GM21528 (cell line): ENCODE data around the gene RPL37.
"Not testable (repeated sequence)": the region's sequence is repeated elsewhere in the genome, so short reads cannot be mapped to it uniquely, and the experiment has no call there.

Experiments
- ATAC-seq: cut with Tn5 transposase; IDR thresholded peaks from one replicate; pipeline ENCODE4 v1.9.1; 2021; ENCODE audit warnings: mild to moderate bottlenecking, moderate library complexity; ENCODE audit not compliant: unreplicated experiment, low FRiP score

The RPL37 gene

DNA sequence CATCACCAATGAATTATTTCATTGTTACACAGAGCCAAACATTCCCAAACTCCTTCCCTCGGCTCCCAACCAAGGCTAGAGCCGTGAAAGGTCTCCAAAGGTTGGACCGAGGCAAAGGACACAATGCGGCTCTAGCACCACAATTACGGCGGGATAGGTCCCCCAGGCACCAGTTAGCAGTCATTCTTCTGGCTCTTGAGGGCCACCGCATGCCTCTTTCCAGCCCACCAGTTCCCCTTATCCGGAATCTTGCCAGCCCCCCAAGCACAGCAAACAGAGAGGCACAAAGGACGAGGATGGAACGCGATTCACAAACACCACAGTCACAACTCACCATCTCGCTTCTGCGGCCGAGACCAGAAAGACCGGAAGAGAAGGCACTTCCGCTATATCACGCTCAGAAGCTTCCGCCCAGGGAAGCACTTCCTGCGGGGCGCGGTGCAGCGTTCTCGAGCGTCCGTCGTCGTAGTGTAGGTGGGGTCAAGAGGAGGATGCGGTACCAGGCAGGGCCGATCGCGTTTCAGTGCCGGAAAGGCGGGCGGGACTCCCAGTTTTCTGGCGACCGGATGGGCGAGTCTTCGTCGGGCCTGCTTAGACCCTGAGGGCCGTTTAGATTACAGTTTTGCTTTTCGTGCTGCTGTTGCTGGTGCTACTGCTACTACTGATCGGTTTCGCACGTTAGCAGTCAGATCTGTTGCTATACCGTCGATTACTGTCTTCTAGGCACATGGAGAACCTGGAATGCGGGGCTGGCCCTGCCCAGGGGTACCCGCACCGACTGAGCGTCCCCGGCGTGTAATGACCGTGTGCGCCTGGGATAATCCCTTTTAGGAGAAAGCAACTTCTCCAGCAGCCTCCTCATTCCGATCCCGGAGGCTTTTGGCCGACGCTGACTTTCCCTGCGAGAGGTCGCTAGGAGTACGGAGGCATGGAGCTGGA is at the start of gene RPL37:
RPL37 (minus strand) TSS at position 374 of the 939 bp plus-strand sequence; CDS start at position 337, 37 bp downstream.
- ATAC-seq = peak; percentile 98

DNA sequence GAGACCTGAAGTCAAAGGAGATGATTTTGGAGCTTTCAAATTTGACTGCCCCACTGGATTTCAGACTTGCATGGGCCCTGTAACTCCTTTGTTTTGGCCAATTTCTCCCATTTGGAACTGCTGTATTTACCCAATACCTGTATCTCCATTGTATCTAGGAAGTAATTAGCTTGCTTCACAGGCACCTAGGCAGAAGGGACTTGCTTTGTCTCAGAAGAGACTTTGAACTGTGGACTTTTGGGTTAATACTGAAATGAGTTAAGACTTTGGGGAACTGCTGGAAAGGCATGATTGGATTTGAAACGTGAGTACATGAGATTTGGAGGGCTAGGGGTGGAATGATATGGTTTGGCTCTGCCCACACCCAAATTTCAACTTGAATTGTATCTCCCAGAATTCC is 48.0 kb upstream of the RPL37 start:
- not testable (repeated sequence) for ATAC-seq

DNA sequence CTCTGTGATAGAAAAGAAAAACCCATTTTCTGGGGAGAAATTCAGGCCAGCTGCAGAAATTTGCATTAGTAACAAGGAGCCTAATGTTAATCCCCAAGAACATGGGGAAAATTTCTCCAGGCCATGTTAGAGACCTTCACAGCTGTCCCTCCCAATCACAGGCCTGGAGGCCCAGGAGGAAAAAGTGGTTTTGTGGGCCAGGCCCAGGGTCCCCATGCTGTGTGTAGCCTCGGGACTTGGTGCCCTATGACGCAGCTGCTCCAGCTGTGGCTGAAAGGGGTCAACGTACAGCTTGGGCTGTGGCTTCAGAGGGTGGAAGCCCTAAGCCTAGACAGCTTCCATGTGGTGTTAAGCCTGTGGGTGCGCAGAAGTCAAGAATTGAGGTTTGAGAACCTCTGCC is 47.3 kb upstream of the RPL37 start:
- ATAC-seq = no peak

DNA sequence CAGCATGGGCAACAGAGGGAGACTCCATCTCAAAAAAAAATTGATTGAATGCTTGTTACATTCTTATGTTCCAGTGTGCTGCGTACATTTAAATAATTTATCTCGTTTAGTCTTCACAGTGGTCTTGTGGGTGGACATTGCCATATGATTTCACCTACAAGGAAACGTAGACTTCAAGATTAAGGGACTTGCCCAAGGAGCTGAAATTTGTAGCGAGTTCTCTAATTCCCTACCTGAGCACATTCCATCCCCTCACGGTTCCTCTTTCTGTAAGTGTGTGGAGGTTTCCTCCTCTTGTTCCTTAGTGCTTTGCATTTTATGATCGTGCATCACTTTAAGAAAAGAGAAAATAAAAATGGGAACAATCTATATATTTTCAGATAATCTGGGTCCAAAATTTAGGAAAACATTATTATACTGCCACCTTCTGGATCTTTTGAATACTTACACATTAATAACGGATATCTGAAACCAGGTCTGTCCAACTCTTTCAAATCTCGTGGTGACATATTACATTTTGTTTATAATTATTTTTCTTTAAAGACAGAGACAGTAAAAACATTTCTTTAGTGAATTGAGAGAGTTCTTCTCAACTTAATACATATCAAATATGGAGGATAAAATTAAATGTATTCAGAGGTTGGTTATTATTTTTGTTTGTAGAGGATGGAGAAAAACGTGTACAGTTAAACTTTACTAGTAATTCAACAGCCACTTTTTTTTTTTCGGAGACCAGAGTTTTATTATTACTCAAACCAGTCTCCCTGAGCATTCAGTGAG is 44.3 kb upstream of the RPL37 start:
- no peak for ATAC-seq

DNA sequence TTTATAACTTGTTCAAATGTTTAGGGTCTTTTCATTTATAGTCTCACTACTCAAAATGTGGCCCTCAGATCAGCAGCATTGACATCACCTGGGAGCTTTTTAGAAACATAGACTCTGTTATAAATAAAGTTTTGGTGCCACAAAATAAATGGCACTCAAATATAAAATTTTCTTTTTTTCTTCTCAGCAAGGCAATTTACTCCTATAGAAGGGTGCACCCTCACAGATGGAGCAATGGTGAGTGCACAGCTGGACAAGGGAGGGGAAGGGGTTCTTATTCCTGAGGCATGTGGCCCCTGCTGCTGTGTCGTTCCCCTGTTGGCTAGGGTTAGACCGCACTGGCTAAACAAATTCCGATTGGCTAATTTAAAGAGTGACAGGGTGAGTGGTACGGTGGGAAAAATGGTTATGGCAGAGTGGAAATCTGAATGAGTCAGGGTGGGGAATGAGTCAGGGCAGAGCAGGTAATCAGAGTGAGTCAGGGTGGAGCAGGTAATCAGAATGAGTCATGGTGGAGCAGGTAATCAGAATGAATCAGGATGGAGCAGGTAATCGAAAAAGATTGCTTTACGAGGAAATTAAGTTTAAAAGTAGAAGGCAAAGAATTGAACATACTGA is 42.5 kb upstream of the RPL37 start:
- no peak for ATAC-seq

DNA sequence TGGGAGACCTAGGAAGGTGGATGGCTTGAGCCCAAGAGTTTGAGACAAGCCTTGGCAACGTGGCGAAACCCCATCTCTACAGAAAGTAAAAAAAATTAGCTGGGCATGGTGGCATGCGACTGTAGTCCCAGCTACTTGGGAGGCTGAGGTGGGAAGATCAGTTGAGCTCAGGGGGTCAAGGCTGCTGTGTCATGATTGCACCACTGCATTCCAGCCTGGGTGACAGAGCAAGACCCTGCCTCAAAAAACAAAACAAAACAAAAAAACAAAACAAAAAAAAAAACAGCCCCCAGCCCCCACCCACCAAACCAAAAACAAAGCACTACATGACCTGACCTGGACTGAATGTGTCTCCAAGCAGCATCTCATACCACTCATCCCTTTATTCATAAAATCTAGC is 40.9 kb upstream of the RPL37 start:
- ATAC-seq = no peak

DNA sequence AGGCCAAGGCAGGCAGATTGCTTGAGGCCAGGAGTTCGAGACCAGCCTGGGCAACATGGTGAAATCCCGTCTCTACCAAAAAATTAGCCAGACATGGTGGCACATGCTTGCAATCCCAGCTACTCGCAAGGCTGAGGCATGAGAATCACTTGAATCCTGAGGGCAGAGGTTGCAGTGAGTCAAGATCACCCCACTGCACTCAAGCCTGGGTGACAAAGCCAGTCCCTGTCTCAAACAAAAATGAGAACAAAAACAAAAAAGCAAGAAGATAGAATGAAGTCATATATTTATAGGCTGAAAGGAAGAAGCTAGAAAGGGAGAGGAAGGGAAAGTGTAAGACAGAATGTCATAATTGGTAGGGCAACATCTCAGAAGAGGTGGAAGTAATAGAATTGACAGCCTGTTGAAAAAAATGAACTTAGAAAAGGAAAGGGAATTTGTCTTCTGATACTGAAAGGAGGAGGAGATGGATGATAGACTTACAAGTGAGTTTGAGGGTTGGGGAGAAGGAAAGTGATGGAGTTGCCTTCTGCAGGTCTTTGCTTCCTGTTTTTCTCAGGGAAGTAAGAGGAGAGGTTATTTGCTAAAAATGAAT is 38.4 kb upstream of the RPL37 start:
- ATAC-seq = no peak

DNA sequence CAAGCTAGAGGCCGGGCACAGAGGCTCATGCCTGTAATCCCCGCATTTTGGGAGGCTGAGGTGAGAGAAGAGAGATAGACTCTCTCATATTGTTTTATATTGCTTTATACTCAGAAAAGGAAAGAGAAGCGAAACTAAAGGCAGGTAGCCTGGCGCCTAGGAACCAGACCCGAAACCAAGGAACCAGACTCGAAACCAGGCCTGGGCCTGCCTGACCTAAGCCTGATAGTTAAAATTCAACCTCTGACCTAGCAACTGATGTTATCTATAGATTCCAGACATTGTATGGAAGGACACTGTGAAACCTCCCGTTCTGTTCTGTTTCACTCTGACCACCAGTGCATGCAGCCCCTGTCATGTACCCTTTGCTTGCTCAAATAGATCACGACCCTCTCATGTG is 37.2 kb upstream of the RPL37 start:
- not testable (repeated sequence) for ATAC-seq

DNA sequence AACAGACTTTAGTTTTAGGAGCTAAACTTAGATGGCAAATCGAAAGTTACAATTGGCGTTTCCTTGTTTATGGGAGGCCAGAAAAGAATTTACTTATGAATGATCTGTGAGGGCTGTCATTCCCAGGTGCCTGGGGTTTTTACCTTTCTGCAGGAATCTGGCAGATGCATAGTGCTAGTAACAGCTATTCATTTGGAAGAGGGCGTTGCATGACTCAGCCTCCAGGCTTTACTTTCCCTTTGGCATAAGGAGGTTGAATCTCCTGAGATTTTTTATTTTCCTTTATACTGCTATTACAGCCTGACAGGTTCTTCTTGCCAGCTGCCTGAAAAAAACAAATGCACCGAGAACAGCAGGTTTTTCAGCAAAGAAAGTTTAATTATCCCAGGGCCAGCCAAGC is 36.2 kb upstream of the RPL37 start:
- no peak for ATAC-seq

DNA sequence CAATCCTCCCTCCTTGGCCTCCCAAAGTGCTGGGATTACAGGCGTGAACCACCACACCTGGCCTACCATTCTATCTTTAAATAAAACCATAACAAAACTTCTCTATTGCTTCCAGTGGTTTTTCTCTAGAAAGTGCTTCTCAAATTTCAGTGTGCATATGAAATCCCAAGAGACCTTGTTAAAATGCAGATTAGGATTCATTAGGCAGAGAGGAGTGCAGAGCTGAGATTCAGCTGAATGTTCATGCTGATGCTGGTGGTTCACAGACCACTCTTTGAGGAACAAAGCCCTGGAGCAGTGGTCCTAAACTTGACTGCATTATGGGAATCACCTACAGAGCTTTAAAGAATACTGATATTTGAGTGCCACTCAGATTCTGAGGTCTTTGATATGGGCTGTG is 34.4 kb upstream of the RPL37 start:
- no peak for ATAC-seq

DNA sequence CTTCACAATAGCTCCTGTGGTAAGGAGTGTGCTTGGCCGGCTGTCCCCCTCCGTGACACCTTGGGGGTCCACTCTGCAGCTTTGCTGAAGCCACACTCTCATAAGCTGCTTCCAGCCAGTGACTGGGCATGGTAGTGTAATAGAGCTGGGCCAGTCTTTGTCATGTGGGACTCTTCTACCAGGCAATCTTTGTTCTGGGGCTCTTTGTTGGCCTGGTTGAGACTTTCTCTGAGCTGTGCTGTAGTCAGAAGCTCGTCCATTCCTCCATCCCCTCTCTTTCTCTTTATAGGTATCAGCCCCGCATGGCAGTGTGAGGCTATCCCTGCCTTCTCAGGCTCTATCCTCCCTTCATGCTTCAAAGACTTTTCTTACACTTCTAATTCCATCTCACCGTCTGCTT is 31.8 kb upstream of the RPL37 start:
- no peak for ATAC-seq

DNA sequence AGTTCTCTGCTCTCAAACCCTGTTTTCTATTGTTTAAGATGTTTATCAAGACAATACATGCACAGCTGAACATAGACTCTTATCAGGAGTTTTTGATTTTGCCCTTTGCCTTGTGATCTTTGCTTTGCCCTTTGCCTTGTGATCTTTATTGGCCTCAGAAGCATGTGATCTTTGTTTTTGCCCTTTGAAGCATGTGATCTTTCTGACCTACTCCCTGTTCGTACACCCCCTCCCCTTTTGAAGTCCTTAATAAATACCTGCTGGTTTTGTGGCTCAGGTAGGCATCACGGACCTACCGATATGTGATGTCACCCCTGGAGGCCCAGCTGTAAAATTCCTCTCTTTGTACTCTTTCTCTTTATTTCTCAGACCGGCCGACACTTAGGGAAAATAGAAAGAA is 30.0 kb upstream of the RPL37 start:
- ATAC-seq = not testable (repeated sequence)

DNA sequence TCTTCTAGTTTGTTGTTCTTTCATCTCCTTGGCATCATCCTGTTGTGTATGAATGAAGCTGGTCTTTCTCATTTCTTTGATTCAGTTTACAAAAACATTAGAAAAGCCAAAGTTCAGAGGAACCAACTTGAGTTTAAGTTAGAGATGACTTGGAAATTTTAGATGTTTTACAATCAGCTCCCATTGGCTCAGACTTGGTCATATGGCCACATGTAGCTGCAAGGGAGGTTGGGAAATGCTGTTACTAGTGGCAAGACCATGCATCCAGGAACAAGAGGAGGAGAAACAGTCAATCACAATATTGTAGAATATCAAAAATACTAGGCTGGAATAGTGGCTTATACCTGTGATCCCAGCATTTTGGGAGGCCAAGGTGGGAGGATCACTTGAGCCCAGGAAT is 25.7 kb upstream of the RPL37 start:
- no peak for ATAC-seq

DNA sequence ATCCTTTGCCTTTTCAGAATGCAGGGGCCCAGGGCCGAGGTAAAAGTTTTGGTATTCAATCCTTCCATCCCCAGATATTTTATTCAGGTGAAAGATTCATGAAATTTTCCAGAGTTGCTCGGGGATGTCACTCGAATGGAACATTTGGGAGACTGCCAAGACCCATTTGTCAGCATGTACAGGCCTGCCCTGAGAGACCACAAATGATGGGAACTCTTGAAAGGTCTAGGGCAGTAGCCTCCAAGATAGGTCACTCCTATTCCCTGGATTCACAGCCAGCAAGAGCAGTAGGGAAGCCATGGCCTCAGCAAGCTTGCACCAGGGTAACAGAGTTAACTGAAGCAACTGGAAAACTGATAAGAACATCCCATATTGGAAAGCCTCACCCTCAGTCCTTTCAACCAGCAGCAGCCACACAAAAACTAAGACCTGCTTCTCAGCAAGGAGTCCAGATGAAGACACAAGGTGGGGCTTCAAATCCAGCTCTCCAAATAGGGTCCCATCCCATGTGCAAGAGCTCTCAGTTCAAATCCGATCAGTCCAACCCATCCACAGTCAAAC is 18.7 kb upstream of the RPL37 start:
- ATAC-seq = no peak

DNA sequence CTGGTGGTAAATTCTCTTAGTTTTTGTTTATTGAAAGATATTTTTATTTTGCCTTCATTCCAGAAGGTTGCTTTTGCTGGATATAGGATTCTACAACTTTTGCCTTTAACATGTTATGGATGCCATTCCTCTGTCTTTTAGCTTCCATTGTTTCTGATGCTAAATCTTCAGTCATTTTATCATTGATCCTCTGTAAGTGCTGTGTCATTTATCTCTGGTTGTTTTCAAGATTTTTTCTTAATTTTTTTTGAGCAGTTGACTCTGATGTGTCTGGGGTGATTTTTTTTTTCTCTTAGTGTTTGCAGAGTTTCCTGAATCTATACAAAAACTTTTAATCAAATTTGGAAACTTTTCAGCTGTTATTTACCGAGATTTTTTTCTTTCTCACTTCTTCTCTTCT is 12.5 kb upstream of the RPL37 start:
- no peak for ATAC-seq

DNA sequence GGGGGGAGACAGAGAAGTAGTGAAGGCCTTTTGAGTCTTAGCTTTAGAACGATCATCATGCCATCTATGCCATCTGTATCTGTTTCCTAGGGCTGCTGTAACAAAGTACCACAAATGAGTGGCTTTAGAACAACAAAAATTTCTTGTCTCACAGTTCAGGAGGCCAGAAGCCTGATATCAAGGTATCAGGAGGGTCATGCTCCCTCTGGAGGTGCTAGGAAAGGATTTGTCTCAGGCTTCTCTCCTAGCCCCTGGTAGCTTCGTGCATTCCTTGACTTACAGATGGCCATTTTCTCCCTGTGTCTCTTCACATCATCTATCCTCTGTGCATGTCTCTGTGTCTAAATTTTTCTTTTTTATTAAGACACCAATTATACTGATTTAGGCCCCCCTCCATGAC is 11.3 kb upstream of the RPL37 start:
- no peak for ATAC-seq

DNA sequence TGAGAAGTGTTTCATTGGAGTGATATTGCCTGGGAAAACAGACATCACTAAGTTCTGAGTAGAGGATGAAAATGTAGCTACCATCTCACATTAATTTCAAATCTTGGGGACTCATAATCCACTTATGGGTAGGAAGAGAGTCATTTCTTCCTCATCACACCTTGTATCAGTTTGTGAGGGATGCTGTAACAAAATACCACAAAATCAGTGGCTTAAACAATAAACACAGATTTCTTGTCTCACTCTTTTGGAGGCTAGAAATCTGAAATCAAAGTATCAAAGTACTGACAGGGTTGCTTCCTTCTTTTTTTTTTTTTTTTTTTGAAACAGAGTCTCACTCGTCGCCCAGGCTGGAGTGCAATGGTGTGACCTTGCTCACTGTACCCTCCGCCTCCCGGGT is 9.5 kb upstream of the RPL37 start:
- ATAC-seq = no peak

DNA sequence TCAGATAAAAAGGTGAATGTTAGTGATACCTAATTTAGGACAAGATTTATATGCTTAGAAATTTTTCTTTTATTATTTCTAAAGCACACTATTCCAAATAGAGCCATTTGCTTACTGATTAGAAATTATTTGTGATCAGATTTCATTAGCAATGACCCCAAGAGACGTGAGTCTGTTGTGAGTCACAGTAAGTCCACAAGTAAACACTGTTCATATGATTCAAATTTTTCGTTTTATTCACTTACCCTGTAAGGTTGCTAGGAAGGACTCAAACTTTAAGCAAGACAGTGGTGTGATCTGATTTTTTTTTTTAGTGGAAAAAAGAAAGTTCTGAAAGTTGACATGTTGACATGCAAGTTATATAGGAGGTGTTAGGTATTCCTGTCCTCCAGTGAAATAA is 7.3 kb upstream of the RPL37 start:
- ATAC-seq = no peak

DNA sequence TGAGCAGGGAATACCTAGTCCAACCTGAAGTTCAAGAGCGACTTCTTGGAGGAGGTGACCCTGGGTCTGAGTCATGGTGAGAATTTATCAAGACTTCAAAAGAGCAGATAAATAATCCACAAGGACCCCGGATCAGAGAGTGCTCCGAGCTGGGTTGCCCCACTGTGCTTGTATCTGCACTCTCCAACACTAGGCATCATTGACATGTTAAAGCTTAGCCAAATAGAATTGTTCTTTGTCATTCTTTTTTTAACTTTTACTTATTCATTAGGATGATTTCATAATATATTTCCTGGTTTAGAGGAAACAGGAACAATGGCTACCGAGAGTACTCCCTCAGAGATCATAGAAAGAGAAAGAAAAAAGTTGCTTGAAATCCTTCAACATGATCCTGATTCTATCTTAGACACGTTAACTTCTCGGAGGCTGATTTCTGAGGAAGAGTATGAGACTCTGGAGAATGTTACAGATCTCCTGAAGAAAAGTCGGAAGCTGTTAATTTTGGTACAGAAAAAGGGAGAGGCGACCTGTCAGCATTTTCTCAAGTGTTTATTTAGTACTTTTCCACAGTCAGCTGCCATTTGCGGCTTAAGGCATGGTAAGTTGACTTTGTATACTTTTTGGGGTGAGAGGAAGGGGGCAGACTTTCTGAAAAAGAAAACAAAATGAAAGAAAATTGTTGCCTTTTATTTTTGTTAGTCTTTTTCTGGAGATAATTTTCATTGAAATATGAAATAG is 6.2 kb upstream of the RPL37 start, which contains the start of gene CARD6:
CARD6 (plus strand) TSS at position 300 of the 738 bp plus-strand sequence; CDS start at position 316, 16 bp downstream.
- no peak for ATAC-seq

DNA sequence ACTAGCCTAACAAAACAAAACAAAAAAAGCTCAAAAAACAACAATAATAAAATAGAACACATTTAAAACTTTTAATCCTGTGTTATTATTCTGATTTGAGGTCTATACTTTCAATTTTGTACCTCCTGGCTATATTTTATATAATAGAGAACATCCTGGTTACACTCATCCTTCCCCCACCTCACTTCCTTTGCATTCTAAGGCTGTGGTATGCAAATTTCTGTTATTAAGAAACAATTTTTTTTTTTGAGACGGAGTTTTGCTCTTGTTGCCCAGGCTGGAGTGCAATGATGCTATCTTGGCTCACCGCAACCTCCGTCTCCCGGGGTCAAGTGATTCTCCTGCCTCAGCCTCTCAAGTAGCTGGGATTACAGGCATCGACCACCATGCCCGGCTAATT is 3.1 kb upstream of the RPL37 start:
- ATAC-seq = no peak
